Smooth muscle cell (in vitro differentiated cells): Measurements from ENCODE around the gene CLVS2. TPM values are rescaled to one million over a fixed set of nuclear protein-coding genes. Genes with fewer than 3 reads are reported as not detected.
A peak's percentile ranks its signal among the peaks of the same experiment; 100 is the strongest.

Source experiments
- DNase-seq: peaks from one replicate; lab custom pipeline; 2025; ENCODE audit not compliant: unreplicated experiment; lab: John Stamatoyannopoulos, UW
- H2AFZ ChIP-seq: fragments of 200-600 bp; sonication (generic); 2 replicates; pipeline ENCODE4 v1.6.0; 2016; ENCODE audit warnings: antibody characterized with exemption, low read depth, mild to moderate bottlenecking
- H3F3A ChIP-seq: fragments of 200-600 bp; sonication (generic); 2 replicates; pipeline ENCODE4 v1.6.0; 2017; ENCODE audit warnings: antibody characterized with exemption, low read depth
- H3K27ac ChIP-seq: fragments of 200-600 bp; sonication (generic); 2 replicates; pipeline ENCODE4 v1.5.1; 2016; ENCODE audit warnings: low read depth, mild to moderate bottlenecking
- H3K27me3 ChIP-seq: fragments of 200-600 bp; sonication (generic); 2 replicates; pipeline ENCODE4 v1.6.1; 2016; ENCODE audit warnings: low read depth, mild to moderate bottlenecking
- H3K36me3 ChIP-seq: fragments of 200-600 bp; sonication (generic); 2 replicates; pipeline ENCODE4 v1.5.1; 2016; ENCODE audit warnings: low read depth
- H3K4me1 ChIP-seq: fragments of 200-600 bp; sonication (generic); 2 replicates; pipeline ENCODE4 v1.5.1; 2016; ENCODE audit warnings: low read depth
- H3K4me2 ChIP-seq: fragments of 200-600 bp; sonication (generic); 2 replicates; pipeline ENCODE4 v1.6.0; 2016; ENCODE audit warnings: mild to moderate bottlenecking
- H3K4me3 ChIP-seq: fragments of 200-600 bp; sonication (generic); 2 replicates; pipeline ENCODE4 v1.5.1; 2016; ENCODE audit warnings: mild to moderate bottlenecking
- H3K79me2 ChIP-seq: fragments of 200-600 bp; sonication (generic); 2 replicates; pipeline ENCODE4 v1.6.0; 2016; ENCODE audit warnings: low read depth, mild to moderate bottlenecking
- H3K9ac ChIP-seq: fragments of 200-600 bp; sonication (generic); 2 replicates; pipeline ENCODE4 v1.6.0; 2016; ENCODE audit warnings: low read depth
- H3K9me3 ChIP-seq: fragments of 200-600 bp; sonication (generic); replicated peaks from 2 replicates; pipeline ENCODE4 v1.5.1; 2016; ENCODE audit warnings: low read depth
- H4K20me1 ChIP-seq: fragments of 200-600 bp; sonication (generic); 2 replicates; pipeline ENCODE4 v1.6.0; 2016; ENCODE audit warnings: low read depth
- WGBS: methylation state at CpG from one replicate; pipeline ENCODE4 v1.1.7; 2016; ENCODE audit warnings: low lambda C conversion rate; 5-methylcytosine and 5-hydroxymethylcytosine counted together
- polyA plus RNA-seq: library from polyadenylated mRNA; unstranded; fragments of >200 nt; fragmentation: Nextera tagmentation; extraction: Ambion mirVana; gene quantifications from 2 replicates; pipeline ENCODE4 v1.2.1, GENCODE V29; 2016
- total RNA-seq: library from RNA; depleted of rRNA; stranded (reverse); fragments of >200 nt; gene quantifications from 2 replicates; pipeline ENCODE4 v1.2.3, GENCODE V29; 2014
- TF ChIP-seq, protein P1 (sequence below): fragments of 200-600 bp; sonication (generic); IDR thresholded peaks from 2 replicates; pipeline ENCODE4 v1.5.1; 2017; ENCODE audit warnings: borderline replicate concordance, mild to moderate bottlenecking, antibody characterized with exemption; ENCODE audit not compliant: insufficient read depth, poor library complexity, severe bottlenecking

The CLVS2 gene
- total and polyA plus RNA-seq, 2 experiments from 2014 or later: not detected

GRCh38 chr6:123085403-123085802 is 89.4 kb downstream of the CLVS2 start:
- TF ChIP-seq, protein P1, sequence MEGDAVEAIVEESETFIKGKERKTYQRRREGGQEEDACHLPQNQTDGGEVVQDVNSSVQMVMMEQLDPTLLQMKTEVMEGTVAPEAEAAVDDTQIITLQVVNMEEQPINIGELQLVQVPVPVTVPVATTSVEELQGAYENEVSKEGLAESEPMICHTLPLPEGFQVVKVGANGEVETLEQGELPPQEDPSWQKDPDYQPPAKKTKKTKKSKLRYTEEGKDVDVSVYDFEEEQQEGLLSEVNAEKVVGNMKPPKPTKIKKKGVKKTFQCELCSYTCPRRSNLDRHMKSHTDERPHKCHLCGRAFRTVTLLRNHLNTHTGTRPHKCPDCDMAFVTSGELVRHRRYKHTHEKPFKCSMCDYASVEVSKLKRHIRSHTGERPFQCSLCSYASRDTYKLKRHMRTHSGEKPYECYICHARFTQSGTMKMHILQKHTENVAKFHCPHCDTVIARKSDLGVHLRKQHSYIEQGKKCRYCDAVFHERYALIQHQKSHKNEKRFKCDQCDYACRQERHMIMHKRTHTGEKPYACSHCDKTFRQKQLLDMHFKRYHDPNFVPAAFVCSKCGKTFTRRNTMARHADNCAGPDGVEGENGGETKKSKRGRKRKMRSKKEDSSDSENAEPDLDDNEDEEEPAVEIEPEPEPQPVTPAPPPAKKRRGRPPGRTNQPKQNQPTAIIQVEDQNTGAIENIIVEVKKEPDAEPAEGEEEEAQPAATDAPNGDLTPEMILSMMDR: no peak
- no peaks in the 10 kb centered on the region for H4K20me1 ChIP-seq
- no peaks in the 10 kb centered on the region for H3K9me3 ChIP-seq
- no peaks in the 10 kb centered on the region for H3K4me1 ChIP-seq
- no peak overlapping the region for H3K27ac ChIP-seq
- no peak overlapping the region for H2AFZ ChIP-seq
- H3K9ac ChIP-seq: no peak overlapping the region
- 78% methylated on average over 5 of the region's 5 CpGs for WGBS
- no peak overlapping the region for H3K4me3 ChIP-seq
- no peaks in the 10 kb centered on the region for H3K79me2 ChIP-seq
- H3F3A ChIP-seq: no peaks in the 10 kb centered on the region
- no peaks in the 10 kb centered on the region for H3K36me3 ChIP-seq
- DNase-seq: no peak
- no peak overlapping the region for H3K4me2 ChIP-seq
- no peaks in the 10 kb centered on the region for H3K27me3 ChIP-seq

DNA sequence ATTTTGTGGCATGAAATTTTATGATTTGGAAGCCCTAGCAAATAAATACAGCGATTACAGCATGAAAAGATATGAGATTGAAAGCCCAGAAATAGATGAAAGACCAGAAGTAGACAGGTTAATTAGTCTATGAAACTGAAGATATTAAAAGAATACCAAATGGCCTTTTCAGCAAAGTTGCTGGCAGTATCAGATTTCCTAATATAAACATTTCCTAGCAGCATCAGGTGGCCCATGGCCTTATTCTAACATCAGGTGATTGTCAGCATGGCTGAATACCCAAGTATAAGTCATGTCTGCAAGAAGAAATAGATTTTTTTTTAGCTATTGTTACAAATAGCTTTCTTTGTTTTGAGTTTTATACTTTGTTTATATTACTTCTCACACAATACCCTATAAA is 93.2 kb downstream of the CLVS2 start:
- DNase-seq: no peak
- no peaks in the 10 kb centered on the region for H4K20me1 ChIP-seq
- no peaks in the 10 kb centered on the region for H3K4me1 ChIP-seq
- H3K36me3 ChIP-seq: no peaks in the 10 kb centered on the region
- WGBS: 88% methylated on average over 1 of the region's 1 CpG
- H3K9me3 ChIP-seq: no peaks in the 10 kb centered on the region
- no peak overlapping the region for H3K4me3 ChIP-seq
- H3K27ac ChIP-seq: no peak overlapping the region
- H3K4me2 ChIP-seq: no peak overlapping the region
- no peaks in the 10 kb centered on the region for H3K27me3 ChIP-seq
- H2AFZ ChIP-seq: no peak overlapping the region
- no peaks in the 10 kb centered on the region for H3K79me2 ChIP-seq
- TF ChIP-seq, protein P1: no peak
- no peak overlapping the region for H3K9ac ChIP-seq
- H3F3A ChIP-seq: no peaks in the 10 kb centered on the region

DNA sequence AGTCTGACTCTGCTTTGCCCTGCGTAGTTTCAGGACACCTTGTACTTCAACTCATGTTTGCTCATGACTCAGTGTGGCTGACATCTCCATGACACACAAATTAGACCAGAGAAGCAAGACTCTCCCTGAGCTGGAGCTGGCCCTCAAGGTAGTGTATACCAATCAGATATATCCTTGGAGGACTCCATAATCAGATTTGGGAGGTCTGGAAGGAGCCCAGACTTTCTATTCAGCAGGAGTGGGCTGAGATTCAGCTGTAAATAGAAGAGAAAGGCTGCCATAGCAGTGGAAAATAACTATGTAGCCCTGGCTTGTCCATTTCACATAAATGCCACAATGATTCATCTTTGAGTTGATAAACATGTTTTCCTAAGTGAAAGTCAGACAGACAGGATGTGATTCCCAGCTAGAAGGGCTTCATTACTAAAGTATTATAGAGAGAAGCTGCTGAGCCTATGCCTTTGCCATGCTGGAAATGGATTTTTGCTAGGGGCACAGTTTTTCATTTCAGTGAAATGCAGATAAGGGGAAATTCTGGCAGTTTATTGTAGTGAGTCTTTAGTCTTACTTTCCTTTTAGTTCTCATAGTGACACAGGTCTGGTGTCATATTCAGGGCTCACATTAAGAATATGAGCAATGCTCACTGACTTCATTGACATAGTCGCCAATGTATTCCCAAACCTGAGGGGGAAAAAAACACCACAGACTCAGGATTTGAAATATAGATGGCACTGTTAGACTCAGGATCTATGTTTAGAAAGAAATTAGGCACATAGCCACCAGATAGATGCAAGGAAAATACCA is 95.3 kb downstream of the CLVS2 start:
- Histone ChIP-seq H4K20me1 (no peaks in the 10 kb centered on the region), H3K36me3 (no peaks in the 10 kb centered on the region), H3K79me2 (no peaks in the 10 kb centered on the region), H3K4me1 (no peaks in the 10 kb centered on the region), H3F3A (no peaks in the 10 kb centered on the region), H3K27ac (peak overlapping the region; percentile 42), H3K4me3 (no peak overlapping the region), H3K4me2 (no peak overlapping the region), H3K9ac (no peak overlapping the region), H2AFZ (no peak overlapping the region), H3K9me3 (no peaks in the 10 kb centered on the region), H3K27me3 (no peaks in the 10 kb centered on the region)
- no peak for DNase-seq
- 53% methylated on average over 2 of the region's 2 CpGs for WGBS
- TF ChIP-seq, protein P1: no peak

GRCh38 chr6:123091896-123092271 is 95.8 kb downstream of the CLVS2 start:
- H3K79me2 ChIP-seq: no peaks in the 10 kb centered on the region
- no peaks in the 10 kb centered on the region for H3K36me3 ChIP-seq
- no peaks in the 10 kb centered on the region for H4K20me1 ChIP-seq
- no peaks in the 10 kb centered on the region for H3K4me1 ChIP-seq
- H2AFZ ChIP-seq: no peak overlapping the region
- H3F3A ChIP-seq: no peaks in the 10 kb centered on the region
- TF ChIP-seq, protein P1: no peak
- H3K9ac ChIP-seq: no peak overlapping the region
- H3K4me3 ChIP-seq: no peak overlapping the region
- H3K27me3 ChIP-seq: no peaks in the 10 kb centered on the region
- no peak for DNase-seq
- no peaks in the 10 kb centered on the region for H3K9me3 ChIP-seq
- peak overlapping the region; percentile 42 for H3K27ac ChIP-seq
- H3K4me2 ChIP-seq: no peak overlapping the region
